GM21526 (cell line): ENCODE data around the gene TMEM182.

ENCODE experiments used
- ATAC-seq: cut with Tn5 transposase; IDR thresholded peaks from one replicate; pipeline ENCODE4 v1.9.1; 2021; ENCODE audit warnings: moderate library complexity; ENCODE audit not compliant: unreplicated experiment, low FRiP score

TMEM182 gene

GRCh38 chr2:102798181-102798580 is 36.4 kb downstream of the TMEM182 start:
- no peak for ATAC-seq

DNA sequence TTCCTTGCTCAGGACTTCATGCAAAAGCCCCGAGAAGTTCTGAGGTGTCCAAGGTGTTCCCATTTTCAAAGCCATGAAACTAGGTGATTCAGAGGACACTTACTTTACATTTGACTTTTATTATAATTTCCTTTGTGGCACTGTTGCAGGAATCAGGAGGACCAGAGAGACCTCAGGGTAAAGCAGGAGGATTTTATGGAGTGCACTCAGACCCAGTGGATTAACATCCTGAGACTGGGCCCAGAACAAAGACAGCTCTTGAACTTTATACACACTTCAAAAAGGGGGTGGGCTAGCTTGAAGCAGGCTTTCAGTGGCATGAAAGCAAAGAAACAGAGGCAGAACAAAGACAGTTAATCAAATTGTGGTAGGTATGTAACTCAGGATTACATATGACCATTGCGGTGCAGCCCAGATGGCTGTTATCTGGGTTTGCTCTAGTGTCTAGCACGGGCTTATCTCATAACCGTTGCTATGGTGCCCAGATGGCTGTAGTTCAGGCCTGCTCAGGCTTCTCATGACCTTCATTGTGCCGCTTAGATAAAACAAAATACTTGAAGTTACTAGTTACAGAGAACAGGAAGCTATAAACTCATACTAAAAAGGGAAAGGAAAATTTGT is 39.4 kb downstream of the TMEM182 start:
- ATAC-seq: no peak

DNA sequence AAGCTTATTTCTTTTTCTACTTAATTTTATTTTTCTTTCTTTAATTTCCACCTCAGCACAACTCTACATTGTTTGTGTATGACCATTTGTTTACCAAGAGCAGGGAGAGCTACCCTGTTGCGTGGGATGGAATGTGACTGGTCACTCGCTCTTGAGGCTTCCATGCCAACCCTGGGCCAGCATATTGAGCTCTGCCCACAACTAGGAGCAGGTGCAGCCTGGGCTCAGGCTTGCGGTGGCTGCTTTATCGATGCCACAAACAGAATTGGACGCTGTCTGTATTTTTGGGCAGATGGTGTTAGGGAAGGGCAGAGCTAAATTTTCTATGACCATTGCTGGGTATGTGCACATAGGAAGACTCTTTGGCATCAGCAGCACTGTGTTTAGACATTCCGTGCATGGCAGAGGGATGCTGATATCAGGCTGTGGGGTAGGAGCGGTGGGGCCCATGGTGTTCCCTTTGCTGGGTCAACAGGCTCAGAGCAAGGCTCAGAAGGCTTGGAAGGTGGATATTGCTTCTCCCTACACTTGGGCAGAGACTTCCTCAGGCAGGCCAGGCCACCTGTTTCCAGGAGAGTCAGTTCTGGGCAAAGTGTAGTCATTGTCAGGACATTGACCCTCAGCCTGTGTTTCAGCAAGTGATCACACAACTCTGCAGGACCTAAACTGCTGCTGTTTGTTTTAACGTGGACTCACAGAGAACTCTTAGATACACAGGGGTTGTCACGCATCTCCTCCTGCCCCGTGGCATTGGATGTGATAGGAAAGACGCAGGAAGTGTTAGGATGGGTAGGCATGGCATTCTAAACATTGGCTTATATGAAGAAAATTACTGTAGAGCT is 40.2 kb downstream of the TMEM182 start:
- no peak for ATAC-seq

DNA sequence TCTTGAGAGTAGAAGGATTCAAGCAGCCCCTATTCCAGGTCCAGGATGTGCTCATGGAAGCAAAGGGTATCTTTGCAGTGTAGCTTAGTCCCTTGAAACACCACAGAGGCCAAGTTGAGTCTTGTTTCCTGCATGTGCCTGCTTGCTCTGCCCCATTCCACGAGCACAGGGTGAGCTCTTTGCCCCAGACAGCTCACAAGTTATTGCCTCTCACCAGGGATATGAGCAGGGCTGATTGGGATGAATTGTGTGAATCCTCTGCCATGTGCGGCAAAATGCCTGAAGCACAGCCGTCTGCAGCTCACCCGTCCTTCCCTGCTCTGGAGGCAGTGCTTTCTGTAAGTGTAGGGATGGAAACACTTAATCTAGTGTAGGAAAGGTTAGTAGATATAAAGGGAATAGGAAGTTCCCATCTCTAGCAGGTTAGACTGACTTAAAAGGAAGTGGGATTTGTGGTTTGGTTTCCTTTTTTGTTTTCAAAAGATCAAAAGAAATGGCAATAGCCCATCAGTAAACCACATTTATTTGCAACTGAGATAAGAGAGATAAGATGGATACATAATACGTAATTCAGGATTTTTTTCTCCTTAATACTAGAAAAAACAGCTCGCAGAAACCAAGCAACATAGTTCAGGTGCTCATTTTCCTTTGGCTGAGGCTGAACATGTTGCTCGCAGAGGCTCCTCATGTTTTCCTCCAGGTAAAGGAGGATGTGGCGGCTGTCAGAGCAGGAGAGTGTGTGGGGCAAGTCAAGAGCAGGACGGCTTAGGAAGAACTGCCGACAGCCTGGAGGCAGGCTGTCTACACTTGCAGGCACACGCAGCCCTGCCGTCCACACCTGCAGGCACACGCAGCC is 41.4 kb downstream of the TMEM182 start:
- no peak for ATAC-seq

DNA sequence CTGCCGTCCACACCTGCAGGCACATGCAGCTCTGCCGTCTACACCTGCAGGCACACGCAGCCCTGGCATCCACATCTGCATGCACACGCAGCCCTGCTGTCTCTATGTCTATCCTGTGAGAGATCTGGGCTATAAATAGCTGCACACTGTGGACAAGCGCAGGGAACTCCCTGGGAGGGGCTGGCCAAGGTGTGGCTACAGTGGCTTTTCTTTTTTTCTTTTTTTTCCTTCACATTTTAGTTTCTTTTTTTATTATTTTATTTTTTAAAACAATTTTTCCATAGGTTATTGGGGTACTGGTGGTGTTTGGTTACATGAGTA is 42.0 kb downstream of the TMEM182 start:
- no peak for ATAC-seq

- peak; percentile 90 for ATAC-seq
Measured at GRCh38 chr2:102806250-102806837, 44.5 kb downstream of the TMEM182 start.

- ATAC-seq: no peak
Measured at GRCh38 chr2:102809291-102810189, 47.7 kb downstream of the TMEM182 start.

DNA sequence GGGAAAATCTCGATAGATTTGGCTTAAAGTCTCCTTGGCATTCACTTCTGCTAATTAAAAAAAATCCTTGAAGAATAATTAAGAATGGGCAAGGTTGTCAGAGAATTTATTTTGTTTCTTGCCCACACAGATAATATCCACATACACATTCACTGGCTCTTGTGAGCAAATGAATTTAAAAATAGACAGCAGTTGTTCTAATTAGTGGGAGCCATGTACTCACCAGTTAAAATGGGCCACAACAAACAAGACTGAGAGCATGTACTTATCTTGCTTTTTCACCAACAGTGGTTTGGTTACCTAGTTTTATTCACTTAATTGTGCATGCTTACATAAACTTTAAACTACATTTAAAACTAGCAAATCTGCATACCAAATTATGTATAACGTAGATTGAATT is 53.5 kb downstream of the TMEM182 start:
- no peak for ATAC-seq

- ATAC-seq: no peak
Measured at GRCh38 chr2:102826904-102827303, 65.1 kb downstream of the TMEM182 start.

DNA sequence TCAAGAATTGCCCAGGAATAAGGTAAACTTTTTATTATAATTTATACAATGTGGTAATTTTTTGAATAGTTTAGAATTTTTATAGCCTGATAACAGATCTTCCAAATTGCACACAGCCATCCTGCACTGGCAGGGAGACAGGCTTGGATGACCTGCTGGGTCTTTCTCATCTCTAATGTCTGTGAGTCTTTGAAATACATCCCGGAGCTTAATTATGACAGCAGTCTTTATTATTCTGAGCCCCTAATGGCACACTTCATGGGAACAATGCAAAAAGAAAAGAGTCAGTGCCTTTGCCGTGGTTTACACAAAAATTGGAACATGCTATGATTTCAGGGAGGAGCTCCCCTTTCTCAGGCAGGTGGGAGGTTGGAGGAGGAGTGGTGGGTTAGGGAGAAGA is 71.0 kb downstream of the TMEM182 start:
- no peak for ATAC-seq

- ATAC-seq: no peak
Measured at GRCh38 chr2:102834523-102835273, 72.9 kb downstream of the TMEM182 start.

GRCh38 chr2:102837626-102838198 is 75.9 kb downstream of the TMEM182 start:
- no peak for ATAC-seq

GRCh38 chr2:102839668-102840388 is 78.0 kb downstream of the TMEM182 start:
- ATAC-seq: no peak

DNA sequence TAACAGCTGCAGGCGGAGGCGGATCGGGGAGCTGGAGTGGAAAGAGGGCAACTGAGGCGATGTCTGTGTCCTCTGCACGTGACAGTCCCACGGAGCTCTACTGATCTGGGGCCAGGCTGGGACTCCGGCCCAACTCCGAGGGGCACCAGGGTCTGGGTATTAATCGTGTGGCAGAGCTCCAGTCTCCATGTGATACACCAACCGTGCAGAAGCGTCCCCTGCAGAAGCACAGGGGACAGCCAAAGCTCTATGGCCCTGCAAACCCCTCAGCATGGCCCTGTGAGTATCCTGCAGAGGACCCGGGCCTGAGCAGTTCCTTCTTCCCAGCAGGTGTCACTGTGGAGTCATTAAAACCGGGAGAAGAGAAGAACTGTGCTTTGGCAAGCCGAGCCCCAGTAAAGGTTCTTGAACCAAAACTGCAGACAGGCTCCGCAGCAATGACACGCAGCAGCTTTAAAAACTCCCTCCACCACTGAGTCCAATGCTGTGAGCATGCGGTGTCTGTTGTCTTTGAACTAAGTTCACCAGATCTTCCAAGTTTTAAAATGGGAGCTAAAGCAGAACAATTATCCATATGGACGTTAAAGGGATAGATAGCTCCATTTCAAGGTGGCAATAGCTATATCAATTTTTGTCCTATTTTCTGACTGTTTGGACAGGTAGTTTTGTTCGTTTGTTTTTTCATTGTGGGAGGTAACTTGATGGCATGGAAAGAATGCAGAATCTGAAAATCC is 79.4 kb downstream of the TMEM182 start:
- peak; percentile 78 for ATAC-seq

DNA sequence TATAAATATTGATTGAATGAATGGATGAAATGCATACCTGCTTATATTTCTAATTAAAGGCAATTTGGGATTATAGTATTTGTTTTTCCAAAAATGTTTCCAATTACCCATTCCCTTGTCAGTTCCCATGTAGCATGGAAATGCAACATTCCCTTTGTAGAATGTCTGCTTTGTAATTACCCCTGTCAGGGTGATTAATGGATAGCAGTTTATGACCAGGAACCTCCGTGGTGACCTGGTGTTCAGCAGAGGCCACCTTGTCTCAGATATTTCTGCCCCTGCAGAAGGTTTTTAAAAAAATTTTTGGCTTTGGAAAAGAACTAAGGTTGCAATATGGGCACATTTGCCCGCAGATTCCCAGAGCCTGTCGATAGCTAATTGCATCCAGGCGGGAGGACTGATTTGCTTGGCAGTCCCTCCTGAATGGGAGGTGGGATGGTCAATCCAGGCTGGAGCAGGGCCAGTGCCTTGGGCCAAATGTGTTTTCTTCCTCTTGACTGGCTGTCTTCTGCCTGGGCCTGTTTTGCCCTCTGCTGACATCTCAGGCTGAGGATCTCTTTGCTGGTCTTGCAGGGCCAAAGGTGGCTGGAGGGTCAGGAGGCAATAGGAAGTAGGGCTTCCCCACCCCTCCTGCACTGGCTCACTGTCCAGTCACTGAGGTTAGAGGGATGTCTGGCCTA is 82.1 kb downstream of the TMEM182 start:
- no peak for ATAC-seq

- no peak for ATAC-seq
Measured at GRCh38 chr2:102844911-102845310, 83.1 kb downstream of the TMEM182 start.

- ATAC-seq: no peak
Measured at GRCh38 chr2:102848366-102848839, 86.6 kb downstream of the TMEM182 start.
